ENCODE data around the gene NFIC. TPM values are rescaled to one million over a fixed set of nuclear protein-coding genes. Genes with fewer than 3 reads are reported as not detected.

Gene NFIC
- total RNA-seq, 2 donors from 2014 or later: 111 to 196 TPM

DNA sequence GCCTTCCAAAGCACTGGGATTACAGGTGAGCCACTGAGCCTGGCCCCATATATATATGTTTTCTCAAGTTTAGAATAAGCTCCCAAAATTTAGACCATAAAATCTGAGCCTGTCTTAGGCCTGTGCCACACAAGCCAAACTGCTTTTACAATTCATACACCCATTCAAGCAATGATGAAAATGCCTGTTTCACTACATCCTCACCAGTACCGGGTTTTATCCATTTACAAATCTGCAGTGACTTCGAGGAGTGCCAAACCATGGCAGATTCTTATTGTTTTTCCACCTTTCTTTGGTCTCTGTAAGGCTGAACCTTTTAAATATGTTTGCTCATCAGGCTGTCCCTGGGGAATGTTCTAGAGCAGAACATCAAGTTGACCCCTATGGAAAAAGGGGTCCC is 9.6 kb upstream of the NFIC start:
- Histone ChIP-seq H3K4me1 (peaks cover 0 to 27% of the 10 kb centered on the region in 2 donors), H3K4me3 (no peak overlapping the region), H3K9me3 (no peaks in the 10 kb centered on the region), H3K27me3 (no peaks in the 10 kb centered on the region), H3K36me3 (no peaks in the 10 kb centered on the region), H3K27ac (peak overlapping the region in 1 of 2 donors; percentile 84)
- DNase-seq (ENCODE audit: low spot score): no peak
- TF ChIP-seq, protein P1, sequence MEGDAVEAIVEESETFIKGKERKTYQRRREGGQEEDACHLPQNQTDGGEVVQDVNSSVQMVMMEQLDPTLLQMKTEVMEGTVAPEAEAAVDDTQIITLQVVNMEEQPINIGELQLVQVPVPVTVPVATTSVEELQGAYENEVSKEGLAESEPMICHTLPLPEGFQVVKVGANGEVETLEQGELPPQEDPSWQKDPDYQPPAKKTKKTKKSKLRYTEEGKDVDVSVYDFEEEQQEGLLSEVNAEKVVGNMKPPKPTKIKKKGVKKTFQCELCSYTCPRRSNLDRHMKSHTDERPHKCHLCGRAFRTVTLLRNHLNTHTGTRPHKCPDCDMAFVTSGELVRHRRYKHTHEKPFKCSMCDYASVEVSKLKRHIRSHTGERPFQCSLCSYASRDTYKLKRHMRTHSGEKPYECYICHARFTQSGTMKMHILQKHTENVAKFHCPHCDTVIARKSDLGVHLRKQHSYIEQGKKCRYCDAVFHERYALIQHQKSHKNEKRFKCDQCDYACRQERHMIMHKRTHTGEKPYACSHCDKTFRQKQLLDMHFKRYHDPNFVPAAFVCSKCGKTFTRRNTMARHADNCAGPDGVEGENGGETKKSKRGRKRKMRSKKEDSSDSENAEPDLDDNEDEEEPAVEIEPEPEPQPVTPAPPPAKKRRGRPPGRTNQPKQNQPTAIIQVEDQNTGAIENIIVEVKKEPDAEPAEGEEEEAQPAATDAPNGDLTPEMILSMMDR (IDR thresholded peaks at IDR 0.05): no peak

DNA sequence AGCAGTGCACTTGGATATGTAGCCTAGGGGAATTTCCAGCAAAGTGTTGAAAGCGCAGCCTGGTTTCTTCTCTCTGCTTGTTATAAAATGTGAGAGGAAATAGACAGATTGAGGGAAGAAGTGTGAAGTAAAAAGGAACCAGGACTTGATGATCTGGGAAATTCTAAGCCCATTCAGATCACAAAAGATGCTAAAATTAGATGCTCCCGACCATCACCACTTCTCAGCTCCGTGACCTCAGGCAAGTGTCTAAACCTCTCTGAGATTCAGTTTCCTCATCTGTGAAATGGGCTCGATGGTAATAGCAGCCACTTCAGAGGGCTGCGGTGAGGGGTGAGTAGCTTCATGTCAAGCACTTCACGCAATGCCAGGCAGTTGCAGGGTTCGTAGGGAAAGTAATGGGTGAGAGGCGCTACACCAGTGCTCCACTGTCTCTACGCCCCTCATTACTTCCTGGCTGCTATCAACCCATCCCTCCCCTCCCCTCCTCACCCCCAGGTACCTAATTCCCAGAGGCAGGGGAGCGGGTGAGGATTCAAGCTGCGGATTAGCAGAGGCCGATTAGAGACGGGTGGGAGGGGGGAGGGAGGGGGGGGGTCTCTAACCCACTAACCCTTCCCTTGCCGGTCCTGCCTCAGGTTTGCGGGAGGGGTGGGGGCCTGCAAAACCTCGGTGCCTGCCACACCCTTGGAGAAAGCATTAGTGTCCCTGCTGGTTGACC is 9.0 kb upstream of the NFIC start:
- no peak overlapping the region for H3K4me3 ChIP-seq
- H3K9me3 ChIP-seq: no peaks in the 10 kb centered on the region
- no peaks in the 10 kb centered on the region for H3K36me3 ChIP-seq
- DNase-seq (ENCODE audit: low spot score): no peak
- H3K4me1 ChIP-seq: peaks cover 0 to 32% of the 10 kb centered on the region in 2 donors
- TF ChIP-seq, protein P1 (IDR thresholded peaks at IDR 0.05): no peak
- no peaks in the 10 kb centered on the region for H3K27me3 ChIP-seq
- peak overlapping the region; percentile 73 to 84 for H3K27ac ChIP-seq

DNA sequence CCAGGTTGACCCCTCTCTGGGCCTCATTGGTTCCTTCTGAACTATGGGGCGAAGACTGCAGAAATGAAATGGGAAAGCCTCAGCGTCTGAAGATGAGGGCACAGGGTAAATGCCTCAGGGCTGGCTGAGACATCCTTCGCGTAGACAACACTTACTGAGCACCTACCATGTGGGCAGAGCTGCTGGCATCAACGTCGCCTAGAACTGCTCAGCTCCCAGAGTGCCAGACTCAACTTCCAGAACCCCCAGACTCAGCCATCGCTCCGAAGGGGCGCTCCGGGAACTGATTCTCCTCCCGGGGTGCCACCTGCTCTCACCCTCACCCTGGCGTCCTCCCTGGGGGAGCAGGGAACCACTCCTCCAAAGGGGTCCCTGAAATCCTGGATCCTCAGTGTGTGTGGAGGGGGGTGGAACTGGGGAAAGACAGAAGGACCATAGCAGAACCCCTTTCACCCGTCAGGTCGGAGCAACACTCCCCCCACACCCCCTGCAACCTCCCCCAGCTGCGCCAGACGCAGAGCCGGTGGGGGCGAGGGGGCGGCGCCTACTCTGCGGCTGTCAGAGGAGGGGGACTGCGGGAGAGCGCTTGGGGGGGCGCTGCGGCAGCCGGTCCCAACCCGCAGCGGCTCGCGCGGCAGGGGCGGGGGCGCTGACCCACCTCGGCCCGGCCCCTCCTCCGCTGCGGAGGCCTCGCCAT is 8.2 kb upstream of the NFIC start:
- no peak for DNase-seq (ENCODE audit: low spot score)
- no peaks in the 10 kb centered on the region for H3K36me3 ChIP-seq
- H3K27ac ChIP-seq: peak overlapping the region; percentile 73 to 84
- TF ChIP-seq, protein P1 (IDR thresholded peaks at IDR 0.05): no peak
- peaks cover 0 to 37% of the 10 kb centered on the region in 2 donors for H3K4me1 ChIP-seq
- peak overlapping the region; percentile 99 for H3K4me3 ChIP-seq
- H3K27me3 ChIP-seq: no peaks in the 10 kb centered on the region
- H3K9me3 ChIP-seq: no peaks in the 10 kb centered on the region

DNA sequence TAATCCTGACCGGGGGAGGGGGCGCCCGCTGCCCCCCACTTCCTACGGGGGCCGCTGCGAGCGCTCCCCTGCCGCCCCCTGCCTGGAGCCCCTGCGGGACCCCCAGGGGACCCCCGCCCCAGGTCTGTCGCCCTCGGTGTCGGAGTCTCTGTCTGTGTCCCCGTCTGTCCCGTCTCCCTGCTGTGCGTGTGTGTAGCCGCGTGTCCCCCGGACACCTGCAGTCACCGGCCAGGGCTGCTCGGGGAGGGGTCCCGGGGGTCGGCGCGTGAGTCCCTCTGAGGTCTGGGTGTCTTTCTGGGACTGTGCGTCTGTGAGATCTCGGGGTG is 7.7 kb upstream of the NFIC start:
- peaks cover 0 to 37% of the 10 kb centered on the region in 2 donors for H3K4me1 ChIP-seq
- no peaks in the 10 kb centered on the region for H3K27me3 ChIP-seq
- DNase-seq (ENCODE audit: low spot score): no peak
- no peaks in the 10 kb centered on the region for H3K9me3 ChIP-seq
- peak overlapping the region; percentile 73 to 84 for H3K27ac ChIP-seq
- peak overlapping the region; percentile 99 for H3K4me3 ChIP-seq
- H3K36me3 ChIP-seq: no peaks in the 10 kb centered on the region
- TF ChIP-seq, protein P1 (IDR thresholded peaks at IDR 0.05): no peak

DNA sequence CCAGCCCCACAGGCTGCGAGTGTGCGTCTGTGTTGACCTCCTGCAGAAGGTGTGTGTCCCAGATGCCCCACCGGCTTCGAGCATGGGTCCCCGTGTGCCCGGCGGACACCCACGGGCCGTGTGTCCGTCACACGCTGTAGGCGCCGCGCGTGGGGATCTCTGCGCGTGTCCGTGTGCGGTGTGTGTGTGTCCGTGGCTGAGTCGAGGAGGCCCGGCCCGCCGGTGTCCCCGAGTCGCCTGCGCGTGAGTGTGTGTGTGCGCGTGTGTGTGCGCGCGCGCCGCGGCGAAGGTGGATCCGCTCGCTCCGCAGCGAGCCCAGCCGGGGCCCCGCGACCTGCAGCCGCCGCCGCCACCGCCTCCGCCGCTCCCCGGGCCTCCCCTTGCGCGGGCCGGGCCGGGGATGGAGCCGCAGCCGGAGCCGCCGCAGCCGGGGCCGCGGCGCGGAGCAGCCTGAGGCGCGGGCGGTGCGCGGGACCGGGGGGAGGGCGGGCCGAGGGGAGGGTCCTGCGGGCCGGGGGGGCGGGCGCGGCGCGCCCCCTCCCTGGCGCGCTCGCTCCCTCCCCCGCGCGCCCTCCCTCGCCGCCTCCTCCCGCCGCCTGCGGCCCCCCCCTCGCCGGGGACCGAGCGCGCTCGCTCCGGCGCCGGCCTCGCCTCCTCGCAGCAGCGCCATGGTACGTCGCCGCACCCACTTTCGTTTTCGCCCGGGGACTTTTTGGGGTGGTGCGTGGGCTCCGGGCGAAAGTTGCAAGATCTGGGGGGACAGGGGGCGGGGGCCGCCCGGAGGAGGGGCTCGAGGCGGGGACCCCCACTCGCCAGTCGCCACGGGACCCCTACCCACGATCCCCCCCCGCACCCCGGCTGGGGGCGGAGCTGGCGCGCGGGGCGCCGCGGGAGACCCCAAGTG is 7.1 kb upstream of the NFIC start:
- H3K9me3 ChIP-seq: no peaks in the 10 kb centered on the region
- no peaks in the 10 kb centered on the region for H3K27me3 ChIP-seq
- no peak for DNase-seq (ENCODE audit: low spot score)
- TF ChIP-seq, protein P1 (IDR thresholded peaks at IDR 0.05): no peak
- H3K4me3 ChIP-seq: peak overlapping the region; percentile 99
- peaks cover 0 to 39% of the 10 kb centered on the region in 2 donors for H3K4me1 ChIP-seq
- peak overlapping the region; percentile 98 to 100 for H3K27ac ChIP-seq
- no peaks in the 10 kb centered on the region for H3K36me3 ChIP-seq
